ENCODE results near the gene CCDC33. TPM values are rescaled to one million over a fixed set of nuclear protein-coding genes. Genes with fewer than 3 reads are reported as not detected.

The CCDC33 gene
- total RNA-seq, 1 donor: 0.09 TPM

- H3K4me3 ChIP-seq (ENCODE audit: low read depth, low read length): no peak overlapping the region
- DNase-seq (ENCODE audit: low read depth): no peak
- no peak for TF ChIP-seq CTCF (IDR thresholded peaks at IDR 0.05; ENCODE audit: insufficient read depth, low read length)
These were observed 98.0 kb downstream of the CCDC33 start for GRCh38 chr15:74334127-74334526.

GRCh38 chr15:74335396-74335795 lies 99.3 kb downstream of the CCDC33 start:
- no peak for TF ChIP-seq CTCF (IDR thresholded peaks at IDR 0.05; ENCODE audit: insufficient read depth, low read length)
- no peak for DNase-seq (ENCODE audit: low read depth)
- no peak overlapping the region for H3K4me3 ChIP-seq (ENCODE audit: low read depth, low read length)

- H3K4me3 ChIP-seq (ENCODE audit: low read depth, low read length): no peak overlapping the region
- peak; percentile 42 for DNase-seq (ENCODE audit: low read depth)
- TF ChIP-seq CTCF (IDR thresholded peaks at IDR 0.05; ENCODE audit: insufficient read depth, low read length): peak; percentile 38
These were observed 100.2 kb downstream of the CCDC33 start for GRCh38 chr15:74336061-74337005.

- no peak for DNase-seq (ENCODE audit: low read depth)
- H3K4me3 ChIP-seq (ENCODE audit: low read depth, low read length): no peak overlapping the region
- TF ChIP-seq CTCF (IDR thresholded peaks at IDR 0.05; ENCODE audit: insufficient read depth, low read length): no peak
These were observed 101.0 kb downstream of the CCDC33 start for GRCh38 chr15:74337146-74337545.

GRCh38 chr15:74337607-74338211 lies 101.6 kb downstream of the CCDC33 start:
- no peak for TF ChIP-seq CTCF (IDR thresholded peaks at IDR 0.05; ENCODE audit: insufficient read depth, low read length)
- no peak overlapping the region for H3K4me3 ChIP-seq (ENCODE audit: low read depth, low read length)
- no peak for DNase-seq (ENCODE audit: low read depth)

- TF ChIP-seq CTCF (IDR thresholded peaks at IDR 0.05; ENCODE audit: insufficient read depth, low read length): no peak
- H3K4me3 ChIP-seq (ENCODE audit: low read depth, low read length): no peak overlapping the region
- DNase-seq (ENCODE audit: low read depth): no peak
These were observed 102.5 kb downstream of the CCDC33 start for GRCh38 chr15:74338676-74339075.
